H7 (cell line): ENCODE data around the gene CFAP46. TPM values are rescaled to one million over a fixed set of nuclear protein-coding genes. Genes with fewer than 3 reads are reported as not detected.
"Not testable (repeated sequence)": the region's sequence is repeated elsewhere in the genome, so short reads cannot be mapped to it uniquely, and the experiment has no call there.

Source experiments
- DNase-seq: peaks from one replicate; pipeline ENCODE4 v3.0.0; 2012
- H3K27me3 ChIP-seq: 2 replicates; pipeline ENCODE4 v1.6.0; 2011; ENCODE audit warnings: mild to moderate bottlenecking, low read length; ENCODE audit not compliant: control insufficient read depth, insufficient read depth
- H3K36me3 ChIP-seq: replicated peaks from 2 replicates; pipeline ENCODE4 v1.5.1; 2011; ENCODE audit warnings: low read length; ENCODE audit not compliant: control insufficient read depth, insufficient read depth
- H3K4me3 ChIP-seq: 2 replicates; pipeline ENCODE4 v1.5.1; 2011; ENCODE audit warnings: low read depth, mild to moderate bottlenecking, control low read depth, low read length, moderate library complexity; ENCODE audit not compliant: insufficient read depth
- total RNA-seq: library from RNA; depleted of rRNA; stranded (reverse); fragments of >200 nt; shearing (Covaris generic); gene quantifications from 2 replicates; pipeline ENCODE4 v1.2.3, GENCODE V29; 2014

CFAP46 gene
- total RNA-seq, 1 experiment from 2014 or later, result 0.59 TPM

DNA sequence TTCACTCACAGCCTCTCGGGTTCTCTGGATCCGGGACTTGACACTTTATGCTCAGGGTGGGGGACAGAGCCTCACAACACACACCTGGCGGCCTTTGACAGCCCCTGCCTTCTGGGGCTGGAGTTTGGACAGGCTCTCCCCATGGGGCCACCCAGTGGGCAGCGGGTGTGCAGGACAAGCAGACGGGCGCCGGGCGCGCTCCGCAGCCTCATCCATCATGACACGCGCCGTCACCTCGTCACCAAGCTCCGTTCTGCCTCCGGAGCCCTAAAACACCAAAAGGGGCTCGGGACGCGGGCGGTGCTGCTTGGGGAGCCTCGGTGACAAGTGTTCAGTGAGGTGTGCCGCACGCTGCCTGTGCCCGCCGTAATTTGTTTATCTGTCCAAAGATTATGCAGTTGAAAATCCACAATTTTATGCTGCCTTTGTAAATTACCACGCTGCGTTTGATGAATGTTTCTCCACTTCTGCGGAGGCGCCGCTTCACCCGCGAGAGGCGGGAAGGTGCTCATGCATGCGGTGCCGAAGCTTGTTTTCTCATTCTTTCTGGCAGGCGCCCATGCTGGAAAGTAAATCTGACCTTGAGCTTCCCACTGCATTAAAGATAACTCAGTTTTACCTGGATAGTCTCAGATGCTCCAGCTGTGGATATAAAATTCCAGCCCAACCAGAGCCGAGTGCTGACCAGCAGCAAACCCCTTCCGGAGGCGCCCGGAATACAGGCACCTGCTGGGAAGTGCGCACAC lies 162.6 kb downstream of the CFAP46 start:
- no peaks in the 10 kb centered on the region for H3K36me3 ChIP-seq
- no peak for DNase-seq
- H3K27me3 ChIP-seq, result peaks cover 23% of the 10 kb centered on the region; the same call in 1 of the 2 replicates
- no peak overlapping the region for H3K4me3 ChIP-seq

GRCh38 chr10:132777441-132777840 lies 164.9 kb downstream of the CFAP46 start:
- H3K27me3 ChIP-seq, result peaks cover 1% of the 10 kb centered on the region; the same call in 1 of the 2 replicates
- H3K36me3 ChIP-seq, result no peaks in the 10 kb centered on the region
- no peak overlapping the region for H3K4me3 ChIP-seq
- DNase-seq, result no peak

GRCh38 chr10:132776821-132777220 lies 165.5 kb downstream of the CFAP46 start:
- Histone ChIP-seq H3K4me3 (no peak overlapping the region), H3K27me3 (no peaks in the 10 kb centered on the region), H3K36me3 (no peaks in the 10 kb centered on the region)
- no peak for DNase-seq

DNA sequence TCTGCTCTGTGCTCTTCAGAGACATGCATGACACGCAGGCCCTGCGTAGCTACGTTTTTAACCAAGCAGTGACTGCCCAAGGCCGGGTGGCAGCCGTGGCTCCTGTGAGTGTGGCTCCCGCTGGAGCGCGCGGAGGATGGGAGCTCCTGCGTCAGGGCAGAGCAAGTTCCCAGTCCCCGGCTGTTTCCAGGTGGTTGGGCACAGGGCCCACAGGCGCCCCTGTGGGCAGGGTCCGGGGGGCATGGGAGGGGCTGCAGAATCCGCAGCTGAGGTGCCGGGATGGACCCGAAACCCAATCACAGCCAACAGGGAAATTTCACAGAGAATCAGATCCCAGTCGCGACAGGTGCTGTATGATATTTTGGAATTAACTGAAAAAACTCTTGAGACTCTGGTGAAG lies 166.2 kb downstream of the CFAP46 start:
- DNase-seq, result no peak
- Histone ChIP-seq H3K4me3 (no peak overlapping the region), H3K36me3 (no peaks in the 10 kb centered on the region), H3K27me3 (no peaks in the 10 kb centered on the region)

GRCh38 chr10:132774902-132775863 lies 167.2 kb downstream of the CFAP46 start:
- Histone ChIP-seq H3K4me3 (no peak overlapping the region), H3K36me3 (no peaks in the 10 kb centered on the region), H3K27me3 (no peaks in the 10 kb centered on the region)
- peak; percentile 80 for DNase-seq

DNA sequence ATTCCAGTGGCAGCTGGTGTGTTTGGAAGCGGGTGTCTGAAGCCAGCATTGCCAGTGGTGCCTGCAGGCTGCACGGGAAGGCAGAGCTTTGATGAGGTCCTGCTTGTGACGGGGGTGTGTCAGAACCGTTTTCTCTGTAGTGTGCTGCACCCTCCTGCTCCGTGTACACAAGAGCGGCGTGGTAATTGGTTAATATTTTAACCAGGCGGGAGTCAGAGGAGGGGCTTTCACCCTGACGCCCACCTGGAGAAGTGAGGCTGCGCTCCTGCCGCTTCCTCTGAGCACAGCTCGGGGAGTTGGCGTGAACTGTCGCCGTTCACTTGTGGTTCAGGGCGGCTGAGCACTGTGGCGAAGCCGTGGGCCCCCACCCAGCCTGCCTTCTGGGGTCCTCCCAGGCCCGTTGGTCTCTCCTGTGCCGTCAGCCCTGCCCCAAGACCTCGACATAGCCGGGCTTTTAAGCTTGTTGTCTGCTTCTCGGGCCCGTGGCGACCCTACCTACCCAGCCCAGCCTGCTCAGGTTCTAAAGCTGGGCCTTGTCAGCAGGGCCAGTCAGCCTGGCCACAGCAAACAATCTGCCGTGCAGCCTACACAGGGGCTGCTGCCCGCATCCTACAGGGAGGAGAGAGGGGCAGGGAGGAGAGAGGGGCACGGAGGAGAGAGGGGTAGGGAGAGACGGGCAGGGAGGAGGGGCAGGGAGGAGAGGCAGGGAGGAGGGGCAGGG lies 168.0 kb downstream of the CFAP46 start:
- Histone ChIP-seq H3K27me3 (no peaks in the 10 kb centered on the region), H3K4me3 (no peak overlapping the region), H3K36me3 (no peaks in the 10 kb centered on the region)
- peak; percentile 86 for DNase-seq

DNA sequence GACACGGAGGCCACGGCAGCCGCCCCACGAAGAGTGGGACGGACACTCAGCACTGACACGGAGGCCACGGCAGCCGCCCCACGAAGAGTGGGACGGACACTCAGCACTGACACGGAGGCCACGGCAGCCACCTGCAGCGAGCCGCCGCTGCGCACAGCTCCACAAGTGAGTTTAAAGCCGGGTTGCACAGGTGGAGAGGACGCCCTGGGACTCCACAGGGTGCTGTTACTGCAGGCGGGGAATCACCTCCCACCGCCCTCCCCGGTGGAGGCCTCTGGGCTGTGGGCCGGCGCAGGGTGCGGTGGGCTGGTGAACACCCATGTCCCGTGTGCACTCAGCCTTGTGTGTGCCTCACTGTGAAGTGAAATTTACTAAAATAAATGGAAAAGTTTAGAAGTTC lies 169.6 kb downstream of the CFAP46 start:
- H3K27me3 ChIP-seq, DNase-seq, H3K4me3 ChIP-seq, H3K36me3 ChIP-seq: not testable (repeated sequence)

GRCh38 chr10:132770061-132771021 lies 172.0 kb downstream of the CFAP46 start:
- no peak overlapping the region for H3K4me3 ChIP-seq
- no peaks in the 10 kb centered on the region for H3K27me3 ChIP-seq
- no peaks in the 10 kb centered on the region for H3K36me3 ChIP-seq
- DNase-seq, result no peak

DNA sequence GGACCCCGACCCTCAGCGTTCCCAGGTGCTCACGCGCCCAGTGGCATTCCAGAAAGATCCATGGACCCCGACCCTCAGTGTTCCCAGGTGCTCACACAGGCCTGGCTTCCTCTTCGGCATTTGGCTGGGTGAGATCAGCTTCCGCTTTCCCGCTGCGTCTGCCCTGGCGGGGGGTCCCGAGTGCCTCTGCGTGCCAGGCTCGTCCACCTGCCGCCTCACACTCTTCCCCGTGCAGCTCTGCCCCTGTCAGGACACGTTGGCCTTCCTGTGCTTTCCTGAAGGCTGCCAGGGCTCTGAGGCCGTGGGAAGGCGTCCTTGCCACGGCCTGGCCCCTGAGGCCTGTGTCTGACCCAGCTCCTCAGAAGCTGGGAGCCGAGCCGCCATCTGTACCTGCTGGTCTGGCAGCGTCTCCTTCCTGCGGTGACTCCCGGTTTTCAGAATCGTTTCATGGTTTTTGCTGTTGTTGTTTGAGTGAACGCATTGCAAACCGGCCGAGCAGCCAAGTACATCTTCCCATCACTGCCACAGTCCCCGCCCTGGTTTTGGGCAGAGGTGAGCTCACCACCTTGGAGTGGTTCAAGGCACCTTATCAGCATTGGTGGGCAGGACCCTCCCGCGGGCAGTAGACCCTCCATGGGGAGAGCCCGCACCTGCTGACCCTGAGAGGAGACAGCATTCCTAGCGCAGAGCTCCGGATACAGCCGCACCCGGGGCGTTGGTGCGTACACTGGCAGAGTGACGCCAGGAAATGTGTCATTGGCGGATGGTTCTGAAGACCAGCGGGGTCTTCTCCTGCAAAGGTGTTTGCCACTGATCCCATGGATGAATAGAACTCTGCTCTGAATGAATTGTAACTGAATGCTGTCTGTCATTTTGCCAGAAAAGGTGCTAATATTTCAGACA lies 173.8 kb downstream of the CFAP46 start:
- H3K4me3 ChIP-seq, result no peak overlapping the region
- no peak for DNase-seq
- H3K27me3 ChIP-seq, result no peaks in the 10 kb centered on the region
- H3K36me3 ChIP-seq, result no peaks in the 10 kb centered on the region; the same call in 1 of the 2 replicates

- Histone ChIP-seq H3K36me3 (no peaks in the 10 kb centered on the region; the same call in 1 of the 2 replicates), H3K4me3 (no peak overlapping the region), H3K27me3 (no peaks in the 10 kb centered on the region)
- DNase-seq, result no peak
These were observed 176.1 kb downstream of the CFAP46 start for GRCh38 chr10:132766291-132766690.

GRCh38 chr10:132765435-132765834 lies 176.9 kb downstream of the CFAP46 start:
- Histone ChIP-seq H3K27me3 (no peaks in the 10 kb centered on the region), H3K36me3 (no peaks in the 10 kb centered on the region; the same call in 1 of the 2 replicates), H3K4me3 (no peak overlapping the region)
- no peak for DNase-seq

DNA sequence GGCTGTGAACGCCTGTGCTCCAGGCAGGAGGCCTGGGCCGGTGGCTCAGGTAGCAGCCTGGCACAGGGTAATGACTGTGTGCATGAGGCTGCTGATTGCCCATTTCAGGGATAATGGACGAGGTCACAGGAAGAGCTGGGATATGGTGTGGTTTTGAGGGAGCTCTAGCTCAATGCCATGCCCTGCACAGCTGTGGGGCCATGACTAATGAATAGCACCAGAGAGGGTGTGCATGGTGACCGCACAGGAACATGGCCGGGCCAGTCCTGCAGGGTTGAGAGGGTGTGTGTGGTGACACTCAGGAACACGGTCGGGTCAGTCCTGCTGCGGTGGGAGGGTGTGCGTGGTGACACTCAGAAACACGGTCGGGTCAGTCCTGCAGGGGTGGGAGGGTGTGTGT lies 178.3 kb downstream of the CFAP46 start:
- H3K4me3 ChIP-seq, result no peak overlapping the region
- H3K36me3 ChIP-seq, result no peaks in the 10 kb centered on the region; the same call in 1 of the 2 replicates
- no peaks in the 10 kb centered on the region for H3K27me3 ChIP-seq
- no peak for DNase-seq

DNA sequence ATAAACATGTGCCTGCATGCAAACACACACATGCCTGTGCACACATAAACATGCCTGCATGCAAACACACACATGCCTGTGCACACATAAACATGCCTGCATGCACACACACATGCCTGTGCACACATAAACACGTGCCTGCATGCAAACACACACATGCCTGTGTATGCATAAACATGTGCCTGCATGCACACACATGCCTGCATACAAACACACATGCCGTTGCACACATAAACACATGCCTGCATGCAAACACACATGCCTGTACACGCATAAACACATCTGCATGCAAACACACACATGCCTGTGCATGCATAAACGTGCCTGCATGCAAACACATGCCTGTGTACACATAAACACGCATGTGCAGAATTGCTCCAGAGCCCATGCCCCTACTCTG lies 178.8 kb downstream of the CFAP46 start:
- Histone ChIP-seq H3K36me3 (no peaks in the 10 kb centered on the region; the same call in 1 of the 2 replicates), H3K4me3 (no peak overlapping the region), H3K27me3 (no peaks in the 10 kb centered on the region)
- DNase-seq, result no peak
